KOPT-K1 (cell line): ENCODE measurements around the gene FZR1.

Experiments
- H3K27ac ChIP-seq: fragments of 200-600 bp; sonication (generic); 2 replicates; pipeline ENCODE4 v1.5.1; 2016; ENCODE audit warnings: antibody characterized with exemption, mild to moderate bottlenecking, low read depth, low read length; ENCODE audit not compliant: poor library complexity, severe bottlenecking
- H3K36me3 ChIP-seq: fragments of 200-600 bp; sonication (generic); 2 replicates; pipeline ENCODE4 v1.5.1; 2017; ENCODE audit warnings: antibody characterized with exemption, mild to moderate bottlenecking, low read length, moderate library complexity; ENCODE audit not compliant: insufficient read depth
- H3K9me3 ChIP-seq: fragments of 200-600 bp; sonication (generic); 2 replicates; pipeline ENCODE4 v1.5.1; 2017; ENCODE audit warnings: antibody characterized with exemption, low read length, mild to moderate bottlenecking; ENCODE audit not compliant: insufficient read depth, poor library complexity, severe bottlenecking

Gene FZR1

GRCh38 chr19:3534375-3535234, 28.5 kb downstream of the FZR1 start:
- peaks cover 98% of the 10 kb centered on the region for H3K36me3 ChIP-seq
- no peak overlapping the region for H3K27ac ChIP-seq
- no peaks in the 10 kb centered on the region for H3K9me3 ChIP-seq

- Histone ChIP-seq H3K9me3 (no peaks in the 10 kb centered on the region), H3K27ac (no peak overlapping the region), H3K36me3 (peaks cover 99% of the 10 kb centered on the region)
These were observed 29.1 kb downstream of the FZR1 start for GRCh38 chr19:3535235-3535535.

- Histone ChIP-seq H3K9me3 (no peaks in the 10 kb centered on the region), H3K27ac (no peak overlapping the region), H3K36me3 (peaks cover 95% of the 10 kb centered on the region)
These were observed 29.5 kb downstream of the FZR1 start for GRCh38 chr19:3535563-3535965.

GRCh38 chr19:3535981-3536380, 29.9 kb downstream of the FZR1 start:
- H3K9me3 ChIP-seq = no peaks in the 10 kb centered on the region
- H3K27ac ChIP-seq = no peak overlapping the region
- H3K36me3 ChIP-seq = peaks cover 91% of the 10 kb centered on the region

- Histone ChIP-seq H3K27ac (no peak overlapping the region), H3K36me3 (peaks cover 85% of the 10 kb centered on the region), H3K9me3 (no peaks in the 10 kb centered on the region)
These were observed 30.5 kb downstream of the FZR1 start for GRCh38 chr19:3536429-3537100.

GRCh38 chr19:3537101-3537437, 31.0 kb downstream of the FZR1 start:
- Histone ChIP-seq H3K27ac (no peak overlapping the region), H3K36me3 (peaks cover 80% of the 10 kb centered on the region)

GRCh38 chr19:3537438-3538240, 31.5 kb downstream of the FZR1 start:
- peaks cover 74% of the 10 kb centered on the region for H3K36me3 ChIP-seq
- H3K9me3 ChIP-seq = no peaks in the 10 kb centered on the region
- no peak overlapping the region for H3K27ac ChIP-seq

More at GRCh38 chr19:3537101-3537437, 31.0 kb downstream of the FZR1 start:
- no peaks in the 10 kb centered on the region for H3K9me3 ChIP-seq

- Histone ChIP-seq H3K36me3 (peaks cover 67% of the 10 kb centered on the region), H3K9me3 (no peaks in the 10 kb centered on the region), H3K27ac (no peak overlapping the region)
These were observed 32.3 kb downstream of the FZR1 start for GRCh38 chr19:3538258-3538929.

- Histone ChIP-seq H3K36me3 (peaks cover 67% of the 10 kb centered on the region), H3K9me3 (no peaks in the 10 kb centered on the region), H3K27ac (no peak within 1 kb of the TSS)
These were observed 33.0 kb downstream of the FZR1 start, which contains the start of gene TEKTIP1 for GRCh38 chr19:3538965-3539755. Gene TEKTIP1, plus strand, starts transcription at chr19:3539174. Its CDS starts 4 bp downstream, at chr19:3539178.

- Histone ChIP-seq H3K36me3 (peaks cover 67% of the 10 kb centered on the region), H3K9me3 (no peaks in the 10 kb centered on the region), H3K27ac (no peak overlapping the region)
These were observed 33.6 kb downstream of the FZR1 start for GRCh38 chr19:3539756-3540118.

GRCh38 chr19:3543150-3544057, 37.3 kb downstream of the FZR1 start:
- Histone ChIP-seq H3K27ac (no peak overlapping the region), H3K9me3 (no peaks in the 10 kb centered on the region), H3K36me3 (peaks cover 60% of the 10 kb centered on the region)

- Histone ChIP-seq H3K9me3 (no peaks in the 10 kb centered on the region), H3K36me3 (peaks cover 54% of the 10 kb centered on the region), H3K27ac (no peak overlapping the region)
These were observed 37.9 kb downstream of the FZR1 start for GRCh38 chr19:3544058-3544376.

- H3K36me3 ChIP-seq = peaks cover 44% of the 10 kb centered on the region
- H3K9me3 ChIP-seq = no peaks in the 10 kb centered on the region
- H3K27ac ChIP-seq = no peak overlapping the region
These were observed 38.9 kb downstream of the FZR1 start for GRCh38 chr19:3544742-3545668.
